ENCODE measurements around the gene SLC7A7. TPM values are rescaled to one million over a fixed set of nuclear protein-coding genes. Genes with fewer than 3 reads are reported as not detected.
A peak's percentile ranks its signal among the peaks of the same experiment; 100 is the strongest.

SLC7A7 gene
- polyA plus RNA-seq, 3 donors: 262 to 425 (median 371) TPM

DNA sequence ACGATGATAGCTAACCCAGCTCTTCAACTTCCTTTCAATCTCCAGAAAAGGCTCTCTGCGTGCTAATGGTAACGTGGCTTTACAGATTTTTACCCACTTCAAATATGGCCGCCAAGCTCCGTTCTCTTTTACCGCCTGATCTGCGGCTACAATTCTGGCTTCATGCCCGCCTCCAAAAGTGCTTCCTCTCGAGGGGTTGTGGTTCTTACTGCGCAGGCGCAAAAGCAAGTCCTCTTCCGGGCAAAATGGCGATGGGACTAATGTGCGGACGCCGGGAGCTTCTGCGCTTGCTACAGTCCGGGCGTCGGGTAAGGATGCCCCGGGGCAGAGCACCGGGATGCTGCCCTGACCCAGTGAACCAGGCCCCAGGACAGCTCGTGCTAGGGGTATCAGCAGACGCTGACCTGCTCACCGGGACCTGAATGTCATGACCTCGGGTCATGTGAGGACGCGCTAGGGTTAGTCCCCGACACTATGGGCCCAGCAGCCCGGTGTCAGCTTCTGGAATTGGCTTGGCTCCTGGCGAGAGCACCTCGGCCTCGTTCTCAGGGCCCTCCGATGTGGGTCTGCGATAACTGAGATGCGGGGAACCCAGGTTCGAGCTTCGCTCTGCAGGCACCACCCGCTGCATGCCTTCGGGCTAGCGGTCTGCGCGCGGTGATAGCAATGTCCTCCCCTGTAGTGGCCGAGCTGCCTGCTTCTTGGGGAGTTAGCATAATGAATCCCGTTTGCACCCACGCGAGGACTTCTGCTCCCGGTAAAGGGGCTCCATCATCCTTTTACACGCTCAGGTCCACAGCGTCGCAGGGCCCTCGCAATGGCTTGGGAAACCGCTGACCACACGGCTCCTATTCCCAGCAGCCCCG is 48.5 kb downstream of the SLC7A7 start, which contains the start of gene OXA1L:
TSS of gene OXA1L (plus strand) at position 232 of the 866 bp plus-strand sequence. CDS start at position 246, 14 bp downstream.
- Histone ChIP-seq H3K4me3 (replicated peaks in 1 of 3; ENCODE audit: low read depth in 2 of 3, low read length in 3 of 3) (peak within 1 kb of the TSS; percentile 77 to 97 (median 90)), H3K36me3 (replicated peaks in 1 of 2; ENCODE audit: control insufficient read depth in 1 of 2, insufficient read depth in 2 of 2, low read length in 2 of 2) (peaks cover 31 to 38% of the 10 kb centered on the region in 2 donors), H3K9me3 (replicated peaks in 1 of 2; ENCODE audit: control insufficient read depth in 1 of 2, insufficient read depth in 1 of 2, low read length in 2 of 2) (peaks cover 4 to 7% of the 10 kb centered on the region in 2 donors), H3K27me3 (ENCODE audit: control insufficient read depth in 2 of 2, insufficient read depth in 2 of 2, low read length in 2 of 2) (no peaks in the 10 kb centered on the region), H3K4me1 (ENCODE audit: control insufficient read depth in 1 of 2, insufficient read depth in 2 of 2, low read length in 2 of 2) (peaks cover 20 to 25% of the 10 kb centered on the region in 2 donors), H4K20me1 (ENCODE audit: insufficient read depth, low read length) (peaks cover 44% of the 10 kb centered on the region), H3K27ac (ENCODE audit: low read depth in 1 of 2, low read length in 2 of 2) (peak within 1 kb of the TSS; percentile 88 to 94), H3K79me2 (ENCODE audit: insufficient read depth, low read length) (peaks cover 47% of the 10 kb centered on the region), H3K4me2 (replicated peaks; ENCODE audit: extremely low read depth, low read length, poor library complexity, severe bottlenecking) (peak within 1 kb of the TSS; percentile 77), H3K9ac (ENCODE audit: insufficient read depth, low read length, poor library complexity, severe bottlenecking) (peak within 1 kb of the TSS; percentile 87), H2AFZ (ENCODE audit: insufficient read depth, low read depth, low read length, poor library complexity, severe bottlenecking) (peak within 1 kb of the TSS; percentile 82)
- DNase-seq: peak; percentile 96 to 97 (median 97)
- H3K27ac Mint-ChIP-seq: peak within 1 kb of the TSS; percentile 89 to 98 (median 97)
- H3K36me3 Mint-ChIP-seq: peaks cover 40 to 51% of the 10 kb centered on the region in 2 donors
- under 1% methylated on average over 54 of the region's 56 CpGs for WGBS (ENCODE audit: insufficient coverage)
- TF ChIP-seq, protein P1, sequence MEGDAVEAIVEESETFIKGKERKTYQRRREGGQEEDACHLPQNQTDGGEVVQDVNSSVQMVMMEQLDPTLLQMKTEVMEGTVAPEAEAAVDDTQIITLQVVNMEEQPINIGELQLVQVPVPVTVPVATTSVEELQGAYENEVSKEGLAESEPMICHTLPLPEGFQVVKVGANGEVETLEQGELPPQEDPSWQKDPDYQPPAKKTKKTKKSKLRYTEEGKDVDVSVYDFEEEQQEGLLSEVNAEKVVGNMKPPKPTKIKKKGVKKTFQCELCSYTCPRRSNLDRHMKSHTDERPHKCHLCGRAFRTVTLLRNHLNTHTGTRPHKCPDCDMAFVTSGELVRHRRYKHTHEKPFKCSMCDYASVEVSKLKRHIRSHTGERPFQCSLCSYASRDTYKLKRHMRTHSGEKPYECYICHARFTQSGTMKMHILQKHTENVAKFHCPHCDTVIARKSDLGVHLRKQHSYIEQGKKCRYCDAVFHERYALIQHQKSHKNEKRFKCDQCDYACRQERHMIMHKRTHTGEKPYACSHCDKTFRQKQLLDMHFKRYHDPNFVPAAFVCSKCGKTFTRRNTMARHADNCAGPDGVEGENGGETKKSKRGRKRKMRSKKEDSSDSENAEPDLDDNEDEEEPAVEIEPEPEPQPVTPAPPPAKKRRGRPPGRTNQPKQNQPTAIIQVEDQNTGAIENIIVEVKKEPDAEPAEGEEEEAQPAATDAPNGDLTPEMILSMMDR (IDR thresholded peaks at IDR 0.05): no peak
- H3K4me1 Mint-ChIP-seq: peaks cover 28% of the 10 kb centered on the region
- peaks cover 5 to 13% (median 7%) of the 10 kb centered on the region in 7 donors for H3K9me3 Mint-ChIP-seq
- H3K4me3 Mint-ChIP-seq: peak within 1 kb of the TSS; percentile 88 to 94
- intact Hi-C loops (cut with micrococcal nuclease): loop anchor here (5.0 to 10.0 kb wide), 3 partner anchors 48 to 169 kb away; partner anchors contain the start of genes SLC7A7 (in 2 of the 2) and ABHD4 (in 1 of the 2)
- H3K27me3 Mint-ChIP-seq (ENCODE audit: low read depth in 3 of 3): peaks cover 0 to 2% (median 0%) of the 10 kb centered on the region in 3 donors

DNA sequence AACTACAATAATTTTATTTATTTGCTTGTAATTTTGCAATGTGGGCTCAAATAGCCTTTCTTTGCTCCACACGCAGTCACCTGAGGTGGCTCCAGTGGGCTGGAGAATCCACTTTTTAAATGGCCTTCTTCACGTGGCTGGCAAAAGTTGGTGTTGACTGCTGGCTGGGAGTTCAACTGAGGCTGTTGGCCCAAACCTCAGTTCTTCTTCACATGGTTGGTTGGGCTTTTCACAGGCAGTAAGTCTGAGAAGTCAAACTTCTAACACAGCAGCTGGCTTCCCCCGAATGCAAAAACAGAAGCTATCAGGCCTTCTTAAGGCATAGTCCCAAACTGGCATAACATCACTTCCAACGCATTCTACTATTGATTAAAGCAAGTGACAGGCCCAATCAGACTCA is 50.9 kb downstream of the SLC7A7 start:
- WGBS (ENCODE audit: insufficient coverage): 100% methylated on average over 1 of the region's 4 CpGs
- Histone ChIP-seq H3K9me3 (replicated peaks in 1 of 2; ENCODE audit: control insufficient read depth in 1 of 2, insufficient read depth in 1 of 2, low read length in 2 of 2) (peaks cover 8 to 10% of the 10 kb centered on the region in 2 donors), H3K36me3 (replicated peaks in 1 of 2; ENCODE audit: control insufficient read depth in 1 of 2, insufficient read depth in 2 of 2, low read length in 2 of 2) (peaks cover 8 to 15% of the 10 kb centered on the region in 2 donors), H3K4me1 (ENCODE audit: control insufficient read depth in 1 of 2, insufficient read depth in 2 of 2, low read length in 2 of 2) (peaks cover 20 to 25% of the 10 kb centered on the region in 2 donors), H3K27ac (ENCODE audit: low read depth in 1 of 2, low read length in 2 of 2) (no peak overlapping the region), H3K4me2 (replicated peaks; ENCODE audit: extremely low read depth, low read length, poor library complexity, severe bottlenecking) (no peak overlapping the region), H3K9ac (ENCODE audit: insufficient read depth, low read length, poor library complexity, severe bottlenecking) (no peak overlapping the region), H3K27me3 (ENCODE audit: control insufficient read depth in 2 of 2, insufficient read depth in 2 of 2, low read length in 2 of 2) (no peaks in the 10 kb centered on the region), H2AFZ (ENCODE audit: insufficient read depth, low read depth, low read length, poor library complexity, severe bottlenecking) (no peak overlapping the region), H3K4me3 (replicated peaks in 1 of 3; ENCODE audit: low read depth in 2 of 3, low read length in 3 of 3) (no peak overlapping the region), H4K20me1 (ENCODE audit: insufficient read depth, low read length) (peaks cover 21% of the 10 kb centered on the region), H3K79me2 (ENCODE audit: insufficient read depth, low read length) (peaks cover 29% of the 10 kb centered on the region)
- TF ChIP-seq, protein P1 (IDR thresholded peaks at IDR 0.05): no peak
- H3K9me3 Mint-ChIP-seq: peaks cover 9 to 18% (median 16%) of the 10 kb centered on the region in 7 donors
- intact Hi-C loops (cut with micrococcal nuclease): loop anchor here in 1 of 2 donors (10.0 kb wide), 1 partner anchor 50 kb away; the partner anchor contains the start of gene SLC7A7
- no peak overlapping the region for H3K4me3 Mint-ChIP-seq
- H3K27me3 Mint-ChIP-seq (ENCODE audit: low read depth in 3 of 3): peaks cover 1 to 2% (median 1%) of the 10 kb centered on the region in 3 donors
- DNase-seq: no peak
- peaks cover 19 to 33% of the 10 kb centered on the region in 2 donors for H3K36me3 Mint-ChIP-seq
- H3K4me1 Mint-ChIP-seq: peaks cover 26% of the 10 kb centered on the region
- H3K27ac Mint-ChIP-seq: no peak overlapping the region

Data from CD14-positive monocyte (primary cell).